Thoracic aorta (tissue), 2 donors: ENCODE data around the gene SOX6. TPM values are rescaled to one million over a fixed set of nuclear protein-coding genes. Genes with fewer than 3 reads are reported as not detected.

Experiments
- ATAC-seq: fragments of 150-250 bp; one replicate; pipeline ENCODE4 v1.8.0; 2017; ENCODE audit warnings: low read depth; ENCODE audit not compliant: insufficient number of reproducible peaks, low FRiP score
- DNase-seq: peaks from one replicate; pipeline ENCODE4 v3.0.0-alpha.2; 2020; ENCODE audit warnings: low spot score
- H3K27ac ChIP-seq, 2 donors: fragments of 200-600 bp; sonication (generic); 1 replicate in 1 of 2; 2 replicates in 1 of 2; pipeline ENCODE4 v1.5.1; 2016; ENCODE audit warnings: mild to moderate bottlenecking in 2 of 2, moderate library complexity in 2 of 2
- H3K27me3 ChIP-seq: fragments of 200-600 bp; sonication (generic); replicated peaks from 2 replicates; pipeline ENCODE4 v1.6.0; 2016; ENCODE audit warnings: mild to moderate bottlenecking; ENCODE audit not compliant: insufficient read depth
- H3K36me3 ChIP-seq: fragments of 200-600 bp; sonication (generic); one replicate; pipeline ENCODE4 v1.5.1; 2016
- H3K4me1 ChIP-seq, 2 donors: fragments of 200-600 bp; sonication (generic); 1 replicate in 1 of 2; 2 replicates in 1 of 2; pipeline versions ENCODE4 v1.5.1 to v1.6.0; 2016; ENCODE audit warnings: low read depth in 2 of 2, mild to moderate bottlenecking in 1 of 2; ENCODE audit not compliant: control insufficient read depth in 1 of 2
- H3K4me3 ChIP-seq: fragments of 200-600 bp; sonication (generic); 2 replicates; pipeline ENCODE4 v1.5.1; 2016; ENCODE audit warnings: mild to moderate bottlenecking
- H3K9me3 ChIP-seq: fragments of 200-600 bp; sonication (generic); 2 replicates; pipeline ENCODE4 v1.5.1; 2016
- total RNA-seq, 2 donors: library from RNA; depleted of rRNA; stranded (reverse); fragments of >200 nt; gene quantifications; one replicate each; pipeline versions ENCODE4 v1.1.0 to v1.2.3, GENCODE V29; 2016
- TF ChIP-seq, protein P1 (sequence below): fragments of 200-600 bp; sonication (generic); IDR thresholded peaks from one replicate; pipeline ENCODE4 v1.5.1; 2019; ENCODE audit warnings: antibody characterized with exemption

SOX6 gene
- total RNA-seq, 2 donors from 2014 or later = 0.27 to 0.56 TPM

GRCh38 chr11:16291729-16292128 is 64.6 kb downstream of the SOX6 start:
- ATAC-seq = no peak

DNA sequence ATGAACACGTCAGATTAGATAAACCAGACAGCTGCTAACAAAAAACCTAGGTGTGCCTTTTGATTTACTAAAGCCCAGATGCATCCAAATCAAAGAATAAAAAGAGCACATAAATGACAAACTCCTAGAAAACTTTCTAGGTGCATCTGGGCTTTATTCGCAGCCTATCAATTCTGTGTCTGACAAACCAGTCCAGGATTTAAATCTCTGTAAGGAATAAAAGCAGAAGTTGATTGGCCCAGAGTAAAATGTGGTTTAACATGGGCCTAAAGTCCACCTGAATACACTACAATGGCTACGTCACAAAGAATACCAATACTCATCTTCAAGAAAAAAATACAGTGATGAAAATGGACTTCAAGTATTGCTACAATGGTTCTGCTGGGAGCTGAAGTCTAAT is 66.8 kb downstream of the SOX6 start:
- no peaks in the 10 kb centered on the region for H3K27me3 ChIP-seq
- no peak overlapping the region for H3K4me3 ChIP-seq
- no peaks in the 10 kb centered on the region for H3K36me3 ChIP-seq
- H3K4me1 ChIP-seq = no peaks in the 10 kb centered on the region
- DNase-seq (no peak), ATAC-seq (no peak)
- no peaks in the 10 kb centered on the region for H3K9me3 ChIP-seq
- no peak overlapping the region for H3K27ac ChIP-seq
- TF ChIP-seq, protein P1, sequence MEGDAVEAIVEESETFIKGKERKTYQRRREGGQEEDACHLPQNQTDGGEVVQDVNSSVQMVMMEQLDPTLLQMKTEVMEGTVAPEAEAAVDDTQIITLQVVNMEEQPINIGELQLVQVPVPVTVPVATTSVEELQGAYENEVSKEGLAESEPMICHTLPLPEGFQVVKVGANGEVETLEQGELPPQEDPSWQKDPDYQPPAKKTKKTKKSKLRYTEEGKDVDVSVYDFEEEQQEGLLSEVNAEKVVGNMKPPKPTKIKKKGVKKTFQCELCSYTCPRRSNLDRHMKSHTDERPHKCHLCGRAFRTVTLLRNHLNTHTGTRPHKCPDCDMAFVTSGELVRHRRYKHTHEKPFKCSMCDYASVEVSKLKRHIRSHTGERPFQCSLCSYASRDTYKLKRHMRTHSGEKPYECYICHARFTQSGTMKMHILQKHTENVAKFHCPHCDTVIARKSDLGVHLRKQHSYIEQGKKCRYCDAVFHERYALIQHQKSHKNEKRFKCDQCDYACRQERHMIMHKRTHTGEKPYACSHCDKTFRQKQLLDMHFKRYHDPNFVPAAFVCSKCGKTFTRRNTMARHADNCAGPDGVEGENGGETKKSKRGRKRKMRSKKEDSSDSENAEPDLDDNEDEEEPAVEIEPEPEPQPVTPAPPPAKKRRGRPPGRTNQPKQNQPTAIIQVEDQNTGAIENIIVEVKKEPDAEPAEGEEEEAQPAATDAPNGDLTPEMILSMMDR = no peak

More at GRCh38 chr11:16291729-16292128, 64.6 kb downstream of the SOX6 start:
- Histone ChIP-seq H3K36me3 (no peaks in the 10 kb centered on the region), H3K4me3 (no peak overlapping the region), H3K9me3 (no peaks in the 10 kb centered on the region), H3K27me3 (no peaks in the 10 kb centered on the region), H3K27ac (no peak overlapping the region), H3K4me1 (no peaks in the 10 kb centered on the region)
- TF ChIP-seq, protein P1 = no peak
- no peak for DNase-seq

- TF ChIP-seq, protein P1 = no peak
- H3K4me1 ChIP-seq = no peaks in the 10 kb centered on the region
- H3K4me3 ChIP-seq = no peak overlapping the region
- no peak overlapping the region for H3K27ac ChIP-seq
- H3K9me3 ChIP-seq = no peaks in the 10 kb centered on the region
- no peaks in the 10 kb centered on the region for H3K27me3 ChIP-seq
- ATAC-seq (no peak), DNase-seq (no peak)
- no peaks in the 10 kb centered on the region for H3K36me3 ChIP-seq
Measured at GRCh38 chr11:16287630-16288280, 68.6 kb downstream of the SOX6 start.

DNA sequence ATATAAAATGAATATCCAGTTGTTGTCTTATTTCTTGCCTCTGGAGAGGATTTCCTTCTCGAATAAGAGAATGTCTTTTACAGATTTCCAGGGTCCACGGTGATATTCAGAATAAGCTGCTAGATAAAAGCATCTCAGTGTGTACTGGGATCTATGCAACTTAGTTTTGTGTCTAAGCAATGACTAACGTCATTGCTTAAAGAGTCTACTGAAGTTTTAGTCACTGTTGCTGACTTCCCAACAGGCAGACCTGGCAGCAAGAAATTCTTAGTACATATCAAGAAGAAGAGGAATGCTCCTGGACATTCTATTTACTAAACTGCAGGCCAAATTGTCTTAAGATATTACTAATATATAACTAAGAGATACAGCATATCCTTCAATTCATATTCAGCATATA is 70.3 kb downstream of the SOX6 start:
- ATAC-seq = no peak
- no peak for DNase-seq
- H3K4me1 ChIP-seq = no peaks in the 10 kb centered on the region
- no peaks in the 10 kb centered on the region for H3K9me3 ChIP-seq
- no peaks in the 10 kb centered on the region for H3K36me3 ChIP-seq
- H3K27ac ChIP-seq = no peak overlapping the region
- H3K27me3 ChIP-seq = no peaks in the 10 kb centered on the region
- TF ChIP-seq, protein P1 = no peak
- no peak overlapping the region for H3K4me3 ChIP-seq

- Histone ChIP-seq H3K4me3 (no peak overlapping the region), H3K36me3 (no peaks in the 10 kb centered on the region), H3K9me3 (no peaks in the 10 kb centered on the region), H3K27me3 (no peaks in the 10 kb centered on the region), H3K4me1 (no peaks in the 10 kb centered on the region), H3K27ac (no peak overlapping the region)
- no peak for ATAC-seq
- no peak for DNase-seq
- TF ChIP-seq, protein P1 = no peak
Measured at GRCh38 chr11:16280256-16280682, 76.1 kb downstream of the SOX6 start.
